A549 (cell line): Measurements from ENCODE around the gene RBL1.
"Not testable (repeated sequence)": the region's sequence is repeated elsewhere in the genome, so short reads cannot be mapped to it uniquely, and the experiment has no call there.

ENCODE experiments used
- BHLHE40 ChIP-seq: IDR thresholded peaks from 2 replicates; pipeline ENCODE4 v1.6.1; 2012; ENCODE audit warnings: low read depth, low read length, inconsistent platforms
- CBX2 ChIP-seq: fragments of 200-600 bp; sonication (generic); IDR thresholded peaks from 2 replicates; pipeline ENCODE4 v1.6.1; 2016; ENCODE audit warnings: low read depth, mild to moderate bottlenecking, borderline replicate concordance
- CHD4 ChIP-seq: fragments of 200-600 bp; sonication (generic); IDR thresholded peaks from 2 replicates; pipeline ENCODE4 v1.6.1; 2016; ENCODE audit warnings: antibody characterized with exemption, mild to moderate bottlenecking, borderline replicate concordance
- JUN ChIP-seq, 2 experiments: fragments of >200 bp; sonication (Bioruptor Twin); formaldehyde crosslinking; IDR thresholded peaks; 2 replicates in 1 of 2; 3 replicates in 1 of 2; pipeline ENCODE4 v1.6.1; 2016 to 2017
- MAFK ChIP-seq: fragments of 450-650 bp; IDR thresholded peaks from 2 replicates; pipeline ENCODE4 v1.6.1; 2014; ENCODE audit not compliant: partially characterized antibody
- POLR2A ChIP-seq: IDR thresholded peaks from 2 replicates; pipeline ENCODE4 v1.6.1; 2012; ENCODE audit warnings: mild to moderate bottlenecking, low read length
- RAD21 ChIP-seq, 2 experiments: fragments of >200 bp in 1 of 2; sonication (Bioruptor Twin) in 1 of 2; formaldehyde crosslinking in 1 of 2; IDR thresholded peaks in 1 of 2; conservative IDR thresholded peaks in 1 of 2; 2 replicates in 1 of 2; 3 replicates in 1 of 2; pipeline ENCODE4 v1.6.1; 2012 to 2018; ENCODE audit warnings: inconsistent platforms in 1 of 2
- REST ChIP-seq: fragments of 200-600 bp; sonication (generic); IDR thresholded peaks from 2 replicates; pipeline ENCODE4 v1.6.1; 2016; ENCODE audit warnings: antibody characterized with exemption, mild to moderate bottlenecking, moderate library complexity
- TF ChIP-seq, protein P1 (sequence below): fragments of >200 bp; sonication (Bioruptor Twin); formaldehyde crosslinking; IDR thresholded peaks from 3 replicates; pipeline ENCODE4 v1.5.1; 2016
- TF ChIP-seq, protein P2 (sequence below): fragments of 250-450 bp; sonication (Bioruptor Pico); IDR thresholded peaks from 2 replicates; pipeline ENCODE4 v1.5.0; 2021; ENCODE audit warnings: mild to moderate bottlenecking, moderate library complexity, borderline replicate concordance

DNA sequence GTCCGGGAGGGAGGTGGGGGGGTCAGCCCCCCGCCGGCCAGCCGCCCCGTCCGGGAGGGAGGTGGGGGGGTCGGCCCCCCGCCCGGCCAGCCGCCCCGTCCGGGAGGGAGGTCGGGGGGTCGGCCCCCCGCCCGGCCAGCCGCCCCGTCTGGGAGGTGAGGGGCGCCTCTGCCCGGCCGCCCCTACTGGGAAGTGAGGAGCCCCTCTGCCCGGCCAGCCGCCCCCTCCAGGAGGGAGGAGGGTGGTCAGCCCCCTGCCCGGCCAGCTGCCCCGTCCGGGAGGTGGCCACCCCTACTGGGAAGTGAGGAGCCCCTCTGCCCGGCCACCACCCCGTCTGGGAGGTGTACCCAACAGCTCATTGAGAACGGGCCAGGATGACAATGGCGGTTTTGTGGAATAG is 30.5 kb upstream of the RBL1 start:
- TF ChIP-seq, protein P1, sequence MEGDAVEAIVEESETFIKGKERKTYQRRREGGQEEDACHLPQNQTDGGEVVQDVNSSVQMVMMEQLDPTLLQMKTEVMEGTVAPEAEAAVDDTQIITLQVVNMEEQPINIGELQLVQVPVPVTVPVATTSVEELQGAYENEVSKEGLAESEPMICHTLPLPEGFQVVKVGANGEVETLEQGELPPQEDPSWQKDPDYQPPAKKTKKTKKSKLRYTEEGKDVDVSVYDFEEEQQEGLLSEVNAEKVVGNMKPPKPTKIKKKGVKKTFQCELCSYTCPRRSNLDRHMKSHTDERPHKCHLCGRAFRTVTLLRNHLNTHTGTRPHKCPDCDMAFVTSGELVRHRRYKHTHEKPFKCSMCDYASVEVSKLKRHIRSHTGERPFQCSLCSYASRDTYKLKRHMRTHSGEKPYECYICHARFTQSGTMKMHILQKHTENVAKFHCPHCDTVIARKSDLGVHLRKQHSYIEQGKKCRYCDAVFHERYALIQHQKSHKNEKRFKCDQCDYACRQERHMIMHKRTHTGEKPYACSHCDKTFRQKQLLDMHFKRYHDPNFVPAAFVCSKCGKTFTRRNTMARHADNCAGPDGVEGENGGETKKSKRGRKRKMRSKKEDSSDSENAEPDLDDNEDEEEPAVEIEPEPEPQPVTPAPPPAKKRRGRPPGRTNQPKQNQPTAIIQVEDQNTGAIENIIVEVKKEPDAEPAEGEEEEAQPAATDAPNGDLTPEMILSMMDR = not testable (repeated sequence)
- not testable (repeated sequence) for TF ChIP-seq REST; JUN (IDR thresholded peaks at IDR 0.05); CBX2; POLR2A; BHLHE40; RAD21 (conservative IDR thresholded peaks at IDR 0.05 in 1 of 2, IDR thresholded peaks at IDR 0.05 in 1 of 2); CHD4; MAFK
- TF ChIP-seq, protein P2, sequence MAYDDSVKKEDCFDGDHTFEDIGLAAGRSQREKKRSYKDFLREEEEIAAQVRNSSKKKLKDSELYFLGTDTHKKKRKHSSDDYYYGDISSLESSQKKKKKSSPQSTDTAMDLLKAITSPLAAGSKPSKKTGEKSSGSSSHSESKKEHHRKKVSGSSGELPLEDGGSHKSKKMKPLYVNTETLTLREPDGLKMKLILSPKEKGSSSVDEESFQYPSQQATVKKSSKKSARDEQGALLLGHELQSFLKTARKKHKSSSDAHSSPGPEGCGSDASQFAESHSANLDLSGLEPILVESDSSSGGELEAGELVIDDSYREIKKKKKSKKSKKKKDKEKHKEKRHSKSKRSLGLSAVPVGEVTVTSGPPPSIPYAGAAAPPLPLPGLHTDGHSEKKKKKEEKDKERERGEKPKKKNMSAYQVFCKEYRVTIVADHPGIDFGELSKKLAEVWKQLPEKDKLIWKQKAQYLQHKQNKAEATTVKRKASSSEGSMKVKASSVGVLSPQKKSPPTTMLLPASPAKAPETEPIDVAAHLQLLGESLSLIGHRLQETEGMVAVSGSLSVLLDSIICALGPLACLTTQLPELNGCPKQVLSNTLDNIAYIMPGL (CRISPR knock-in tag) = not testable (repeated sequence)
